ENCODE measurements around the gene SGPP2.
"Not testable (repeated sequence)": the region's sequence is repeated elsewhere in the genome, so short reads cannot be mapped to it uniquely, and the experiment has no call there.

The SGPP2 gene

GRCh38 chr2:222424276-222424728, at the start of gene SGPP2:
SGPP2 (plus strand) TSS chr2:222424543; CDS start chr2:222424603, 60 bp downstream.
- no peak for DNase-seq

- DNase-seq: no peak
Measured at GRCh38 chr2:222375798-222376197, 48.5 kb upstream of the SGPP2 start.

GRCh38 chr2:222380456-222380855, 43.9 kb upstream of the SGPP2 start:
- no peak for DNase-seq

- DNase-seq: no peak
Measured at GRCh38 chr2:222381566-222381965, 42.8 kb upstream of the SGPP2 start.

- DNase-seq: no peak
Measured at GRCh38 chr2:222383255-222383654, 41.1 kb upstream of the SGPP2 start.

GRCh38 chr2:222391743-222392285, 32.5 kb upstream of the SGPP2 start:
- DNase-seq: no peak

GRCh38 chr2:222393733-222394267, 30.5 kb upstream of the SGPP2 start:
- no peak for DNase-seq

GRCh38 chr2:222398446-222398885, 25.9 kb upstream of the SGPP2 start:
- no peak for DNase-seq

GRCh38 chr2:222399038-222399783, 25.1 kb upstream of the SGPP2 start:
- DNase-seq: no peak

- DNase-seq: no peak
Measured at GRCh38 chr2:222404151-222404905, 20.0 kb upstream of the SGPP2 start.

- no peak for DNase-seq
Measured at GRCh38 chr2:222408684-222409083, 15.7 kb upstream of the SGPP2 start.

- DNase-seq: no peak
Measured at GRCh38 chr2:222410534-222410933, 13.8 kb upstream of the SGPP2 start.

GRCh38 chr2:222412334-222412733, 12.0 kb upstream of the SGPP2 start:
- DNase-seq: not testable (repeated sequence)

- DNase-seq: no peak
Measured at GRCh38 chr2:222413295-222413911, 10.9 kb upstream of the SGPP2 start.

GRCh38 chr2:222418739-222419138, 5.6 kb upstream of the SGPP2 start:
- DNase-seq: no peak

GRCh38 chr2:222420508-222420907, 3.8 kb upstream of the SGPP2 start:
- no peak for DNase-seq

GRCh38 chr2:222421626-222422025, 2.7 kb upstream of the SGPP2 start:
- no peak for DNase-seq

GRCh38 chr2:222423186-222423585, 1.2 kb upstream of the SGPP2 start:
- DNase-seq: no peak

- DNase-seq: peak; percentile 18
Measured at GRCh38 chr2:222423632-222424275, 589 bp upstream of the SGPP2 start.

- no peak for DNase-seq
Measured at GRCh38 chr2:222424729-222425671, 657 bp downstream of the SGPP2 start.

- DNase-seq: no peak
Measured at GRCh38 chr2:222427646-222428301, 3.4 kb downstream of the SGPP2 start.
